ENCODE results near the gene SETSIP.
"Not testable (repeated sequence)": the region's sequence is repeated elsewhere in the genome, so short reads cannot be mapped to it uniquely, and the experiment has no call there.

Gene SETSIP, protein sequence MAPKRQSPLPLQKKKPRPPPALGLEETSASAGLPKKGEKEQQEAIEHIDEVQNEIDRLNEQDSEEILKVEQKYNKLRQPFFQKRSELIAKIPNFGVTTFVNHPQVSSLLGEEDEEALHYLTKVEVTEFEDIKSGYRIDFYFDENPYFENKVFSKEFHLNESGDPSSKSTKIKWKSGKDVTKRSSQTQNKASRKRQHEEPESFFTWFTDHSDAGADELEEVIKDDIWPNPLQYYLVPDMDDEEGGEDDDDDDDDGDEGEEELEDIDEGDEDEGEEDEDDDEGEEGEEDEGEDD

DNA sequence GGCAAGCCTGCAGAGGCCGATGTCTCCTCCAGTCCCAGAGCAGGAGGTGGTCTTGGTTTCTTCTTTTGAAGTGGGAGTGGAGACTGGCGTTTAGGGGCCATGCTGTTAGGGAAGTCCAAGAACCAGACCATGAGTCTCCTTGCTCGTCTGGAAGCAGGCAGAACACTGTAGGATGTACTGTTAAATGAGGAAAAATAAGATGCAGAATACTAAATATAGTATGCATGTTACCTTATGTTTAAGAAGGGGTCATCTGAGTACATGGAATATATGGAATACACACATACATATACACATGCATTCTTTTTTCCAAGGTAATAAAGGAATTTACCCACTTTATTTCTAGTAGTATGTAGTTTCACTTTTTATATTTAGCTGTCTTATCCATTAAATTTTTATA lies at the start of gene SETSIP:
TSS of gene SETSIP (minus strand) at position 101 of the 400 bp plus-strand sequence. CDS start at position 101, 0 bp downstream.
- no peak for DNase-seq (ENCODE audit: low read depth in 2 of 2, low spot score in 1 of 2)

DNA sequence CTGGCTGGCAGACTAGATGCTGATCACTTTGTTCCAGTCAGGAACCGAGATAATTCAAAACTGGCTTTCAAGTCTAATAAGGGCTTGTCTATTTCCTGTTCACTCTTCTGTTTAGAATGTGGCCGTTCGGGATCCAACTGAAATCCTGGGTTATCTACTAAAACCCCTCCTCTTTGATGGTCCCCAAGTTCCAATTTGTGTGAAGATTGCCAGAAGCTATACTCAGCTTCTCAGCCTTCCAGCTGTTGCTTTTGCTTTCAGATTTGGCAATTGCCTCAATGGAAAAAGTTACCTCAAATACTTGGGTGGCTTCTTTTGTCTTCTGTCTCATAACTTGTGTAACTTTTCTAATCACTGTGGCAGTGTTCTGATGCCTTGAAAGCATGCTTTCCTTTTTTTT lies 48.7 kb upstream of the SETSIP start:
- DNase-seq (ENCODE audit: low read depth in 2 of 2, low spot score in 1 of 2), result no peak

DNA sequence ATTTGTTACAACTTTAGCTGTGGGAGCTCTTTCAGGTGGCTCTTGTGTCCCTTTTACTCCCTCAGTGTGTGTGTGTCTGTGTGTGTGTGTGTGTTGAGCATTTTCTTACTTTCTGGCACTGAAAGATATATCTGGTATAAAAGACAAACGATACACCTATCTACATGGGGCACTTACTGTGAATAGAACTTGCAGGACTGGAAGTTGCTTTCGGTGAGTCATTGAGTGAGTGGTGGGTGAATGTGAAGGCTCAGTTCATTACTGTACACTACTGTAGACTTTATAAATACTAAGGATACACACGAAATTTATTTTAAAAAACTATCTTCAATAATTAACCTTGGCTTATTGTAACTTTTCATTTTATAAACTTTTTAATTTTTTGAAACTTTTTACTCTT lies 43.6 kb upstream of the SETSIP start:
- DNase-seq (ENCODE audit: low read depth in 2 of 2, low spot score in 1 of 2), result no peak

DNA sequence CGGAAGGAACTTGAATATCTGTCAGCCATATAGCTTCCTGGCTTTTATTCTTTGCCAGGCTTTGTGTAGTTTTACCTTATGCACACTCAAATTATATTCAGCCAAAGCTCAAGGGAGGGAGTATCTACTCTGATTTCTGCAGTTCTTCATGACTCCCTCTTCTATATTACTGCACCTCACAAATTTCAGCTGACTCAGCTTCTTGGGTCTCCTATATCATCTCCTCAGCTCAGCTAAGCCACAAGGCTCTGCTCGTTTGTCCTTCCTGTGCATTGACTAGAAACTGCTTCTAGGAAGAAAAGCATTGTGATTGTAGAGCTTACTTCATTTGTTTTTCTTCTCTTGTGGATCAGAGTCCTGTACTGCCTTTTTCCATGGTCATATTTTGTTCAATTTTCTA lies 42.3 kb upstream of the SETSIP start:
- no peak for DNase-seq (ENCODE audit: low read depth in 2 of 2, low spot score in 1 of 2)

DNA sequence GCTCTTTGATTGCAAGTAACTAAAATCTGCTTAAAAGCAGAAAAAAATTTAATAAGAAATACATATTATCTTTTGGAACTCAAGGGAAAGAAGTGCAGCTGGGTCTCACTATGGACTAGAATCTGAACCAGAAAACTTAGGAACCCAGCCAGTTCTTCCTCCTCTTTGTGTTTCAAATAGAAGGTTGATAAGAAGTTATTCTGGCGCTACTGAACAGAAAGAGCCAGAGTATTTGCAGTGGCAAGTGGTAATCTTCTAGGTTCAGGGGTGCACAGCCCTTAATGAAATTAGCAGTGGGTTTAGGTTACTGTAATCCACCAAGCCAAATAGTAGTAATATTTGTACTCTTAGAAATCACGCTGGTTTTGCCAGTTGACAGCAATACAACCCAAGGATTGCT lies 33.4 kb upstream of the SETSIP start:
- DNase-seq (ENCODE audit: low read depth in 2 of 2, low spot score in 1 of 2), result no peak

DNA sequence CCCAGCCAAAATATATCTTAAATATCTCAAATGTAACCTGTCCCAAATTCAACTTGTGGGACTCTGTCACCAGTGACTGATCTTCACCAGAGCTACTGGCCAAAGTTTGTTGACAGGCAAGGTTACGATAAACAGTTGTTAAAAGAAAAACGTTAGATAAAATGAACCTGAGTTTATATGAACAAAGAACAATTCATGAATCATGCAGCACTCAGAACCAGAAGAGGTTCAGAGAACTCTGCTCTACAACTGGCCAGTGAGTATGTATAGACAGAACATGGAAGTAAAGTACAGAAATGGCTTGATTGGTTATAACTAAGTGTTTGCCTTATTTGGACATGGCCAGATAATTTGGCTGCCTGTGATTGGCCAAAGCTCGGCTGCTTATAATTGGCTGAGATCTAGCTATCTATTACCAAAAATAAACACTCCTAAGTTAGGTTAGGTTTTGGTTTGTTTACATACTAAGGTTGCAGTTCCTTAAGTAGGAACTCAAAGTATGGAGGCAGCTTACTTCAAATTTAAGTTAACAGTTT lies 30.4 kb upstream of the SETSIP start:
- no peak for DNase-seq (ENCODE audit: low read depth in 2 of 2, low spot score in 1 of 2)

DNA sequence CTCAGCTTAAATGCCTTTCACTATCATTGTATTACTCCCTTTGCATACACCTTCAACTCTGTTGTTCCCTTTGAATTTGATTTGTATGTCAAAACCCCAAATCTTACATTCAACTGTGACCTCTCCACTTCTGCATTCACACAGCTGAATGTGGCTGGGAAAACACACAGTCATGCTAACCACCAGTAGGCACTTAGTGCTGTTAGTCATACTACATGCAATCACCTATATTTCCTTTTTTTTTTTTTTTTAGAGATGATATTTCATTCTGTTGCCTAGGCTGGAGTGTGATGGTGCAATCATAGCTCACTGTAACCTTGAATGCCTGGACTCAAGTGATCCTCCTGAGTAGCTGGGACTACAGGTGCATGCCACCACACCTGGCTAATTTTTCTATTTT lies 21.1 kb upstream of the SETSIP start:
- DNase-seq (ENCODE audit: low read depth in 2 of 2, low spot score in 1 of 2), result no peak

DNA sequence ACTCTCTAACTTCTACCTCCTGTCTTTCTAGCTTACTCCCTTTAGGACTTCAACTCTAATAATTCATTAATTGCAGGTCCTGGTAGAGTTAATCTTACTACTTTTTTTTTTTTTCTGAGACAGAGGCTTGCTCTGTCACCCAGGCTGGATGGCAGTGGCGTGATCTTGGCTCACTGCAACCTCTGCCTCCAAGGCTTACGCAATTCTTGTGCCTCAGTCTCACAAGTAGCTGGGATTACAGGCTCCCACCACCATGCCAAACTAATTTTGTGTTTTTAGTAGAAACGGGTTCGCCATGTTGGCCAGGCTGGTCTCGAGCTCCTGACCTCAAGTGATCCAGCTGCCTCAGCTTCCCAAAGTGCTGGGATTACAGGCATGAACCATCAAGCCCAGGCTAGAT lies 20.7 kb upstream of the SETSIP start:
- no peak for DNase-seq (ENCODE audit: low read depth in 2 of 2, low spot score in 1 of 2)

DNA sequence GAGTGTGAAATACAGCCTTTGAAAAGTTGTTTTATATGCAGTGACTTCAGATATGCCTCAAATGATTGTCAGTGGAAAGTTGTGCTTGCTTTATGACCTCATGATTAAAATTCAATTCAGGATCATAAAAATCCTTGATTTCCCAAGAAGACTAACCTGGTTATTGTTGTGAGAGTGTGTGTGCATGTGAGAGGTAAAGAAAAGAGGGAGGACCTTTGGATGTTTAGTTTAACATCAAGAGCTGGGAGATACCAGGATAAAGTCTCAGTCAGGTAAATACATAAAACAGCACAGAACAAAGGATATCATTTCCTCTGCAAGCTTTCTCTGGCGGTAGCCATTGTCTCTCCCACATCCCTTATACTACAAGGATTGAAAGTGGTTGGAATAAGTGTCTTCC lies 19.4 kb upstream of the SETSIP start:
- DNase-seq (ENCODE audit: low read depth in 2 of 2, low spot score in 1 of 2), result no peak

DNA sequence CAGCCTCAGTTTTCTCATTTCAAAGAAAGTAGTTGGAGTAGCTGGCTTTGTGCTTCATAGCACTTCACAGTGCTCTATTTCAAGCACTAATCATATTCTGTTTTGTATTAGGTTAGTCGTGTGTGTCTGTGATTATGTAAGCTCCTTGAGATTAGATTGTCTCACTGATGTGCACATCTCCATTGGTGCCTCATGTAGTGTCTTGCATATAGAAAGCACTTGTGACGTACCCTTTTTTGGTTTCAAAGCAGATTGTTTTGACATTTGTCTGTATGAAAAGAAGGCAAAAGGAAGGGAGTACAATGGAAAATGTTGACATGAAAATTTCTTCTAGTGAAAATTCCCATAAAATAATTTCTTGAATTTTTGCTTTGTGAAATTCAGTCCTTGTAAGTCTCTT lies 18.9 kb upstream of the SETSIP start:
- no peak for DNase-seq (ENCODE audit: low read depth in 2 of 2, low spot score in 1 of 2)

DNA sequence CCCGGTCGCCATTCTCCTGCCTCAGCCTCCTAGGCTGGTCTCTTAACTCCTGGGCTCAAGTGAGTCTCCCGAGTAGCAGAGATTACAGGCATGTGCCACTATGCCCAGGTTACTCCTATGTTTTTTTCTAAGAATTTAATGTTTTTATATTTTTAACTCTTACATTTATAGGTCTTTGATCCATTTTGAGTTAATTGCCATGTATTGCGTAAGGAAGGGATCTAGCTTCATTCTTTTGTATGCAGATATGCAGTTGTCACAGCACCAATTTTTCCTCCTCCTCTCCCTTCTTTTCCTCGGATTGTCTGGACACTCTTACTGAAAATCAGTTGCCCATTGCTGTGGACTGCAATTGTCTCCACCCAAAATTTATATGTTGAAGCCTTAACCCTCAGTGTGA lies 16.4 kb upstream of the SETSIP start:
- no peak for DNase-seq (ENCODE audit: low read depth in 2 of 2, low spot score in 1 of 2)

DNA sequence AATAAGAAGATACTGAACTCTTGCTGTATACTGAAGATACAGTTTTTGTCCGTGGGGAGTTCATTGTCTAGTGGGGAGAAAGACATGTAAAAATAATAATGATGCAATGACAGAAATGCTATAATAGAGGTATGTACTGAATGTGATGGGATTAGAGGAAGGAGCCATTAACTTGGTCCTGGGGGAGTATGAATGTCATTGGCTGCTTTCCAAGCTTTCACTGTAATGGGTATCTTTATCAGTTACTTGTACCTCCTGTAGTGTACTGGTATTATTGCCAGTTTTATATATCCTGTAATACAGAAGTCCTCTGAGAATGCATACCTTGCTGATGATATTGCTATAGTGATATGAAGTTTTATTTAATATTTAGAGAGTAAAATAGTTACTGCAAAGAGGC lies 12.3 kb upstream of the SETSIP start:
- DNase-seq (ENCODE audit: low read depth in 2 of 2, low spot score in 1 of 2), result no peak

DNA sequence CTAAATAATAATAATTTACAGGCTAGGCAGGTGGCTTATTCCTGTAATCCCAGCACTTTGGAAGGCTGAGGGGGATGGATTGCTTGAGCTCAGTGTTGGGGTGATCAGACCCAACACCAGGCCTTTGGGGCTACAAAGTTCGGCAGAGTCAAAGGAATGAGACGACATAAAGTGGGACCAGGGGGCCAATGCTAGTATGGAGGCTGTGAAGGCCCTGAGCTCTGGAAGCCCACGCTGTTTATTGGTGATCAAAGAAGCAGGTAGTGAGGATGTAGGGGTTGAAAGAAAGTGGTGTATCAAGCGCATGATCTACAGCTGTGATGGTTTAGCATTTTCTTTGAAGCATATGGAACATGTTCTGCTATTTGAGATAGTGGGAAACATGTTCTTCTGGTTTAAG lies 10.5 kb upstream of the SETSIP start:
- no peak for DNase-seq (ENCODE audit: low read depth in 2 of 2, low spot score in 1 of 2)

DNA sequence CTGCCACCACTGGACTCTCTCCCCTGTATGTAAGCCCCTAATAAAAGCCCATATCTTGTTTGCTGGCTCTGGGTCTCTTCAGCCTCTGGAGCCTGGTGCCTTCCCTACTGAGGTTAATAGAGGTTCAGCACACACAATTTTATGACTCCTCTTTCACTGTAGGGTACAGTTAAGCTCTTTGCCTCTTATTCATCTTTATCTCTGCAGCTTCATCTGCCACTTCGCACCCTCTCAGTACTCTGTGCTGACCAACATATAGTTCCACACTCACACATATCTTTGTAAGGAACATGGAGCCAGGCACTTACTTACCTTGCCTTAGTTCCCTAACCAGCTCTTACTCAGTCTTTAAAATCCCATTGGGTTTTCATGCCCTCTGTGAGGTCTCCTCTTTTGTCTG lies 9.4 kb upstream of the SETSIP start:
- DNase-seq (ENCODE audit: low read depth in 2 of 2, low spot score in 1 of 2), result no peak

DNA sequence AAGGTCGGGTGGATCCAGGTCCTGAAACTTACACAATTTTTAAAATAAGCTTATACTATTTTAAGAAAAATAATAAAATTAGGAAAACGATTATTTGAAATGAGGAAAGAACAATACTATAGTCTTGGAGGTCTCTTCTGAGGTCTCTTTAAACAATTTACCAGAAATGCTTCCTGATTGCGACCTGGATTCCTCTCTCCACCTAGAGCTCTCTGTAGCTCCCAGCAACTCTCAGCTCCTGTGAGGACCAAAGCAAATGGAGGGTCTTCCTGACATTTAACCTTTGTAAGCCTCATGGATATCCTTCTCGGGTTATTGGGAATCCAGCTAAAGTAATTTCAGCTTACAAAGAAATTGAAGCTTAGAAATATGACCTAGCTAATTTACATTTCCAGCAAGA lies 5.8 kb upstream of the SETSIP start:
- DNase-seq (ENCODE audit: low read depth in 2 of 2, low spot score in 1 of 2), result no peak

DNA sequence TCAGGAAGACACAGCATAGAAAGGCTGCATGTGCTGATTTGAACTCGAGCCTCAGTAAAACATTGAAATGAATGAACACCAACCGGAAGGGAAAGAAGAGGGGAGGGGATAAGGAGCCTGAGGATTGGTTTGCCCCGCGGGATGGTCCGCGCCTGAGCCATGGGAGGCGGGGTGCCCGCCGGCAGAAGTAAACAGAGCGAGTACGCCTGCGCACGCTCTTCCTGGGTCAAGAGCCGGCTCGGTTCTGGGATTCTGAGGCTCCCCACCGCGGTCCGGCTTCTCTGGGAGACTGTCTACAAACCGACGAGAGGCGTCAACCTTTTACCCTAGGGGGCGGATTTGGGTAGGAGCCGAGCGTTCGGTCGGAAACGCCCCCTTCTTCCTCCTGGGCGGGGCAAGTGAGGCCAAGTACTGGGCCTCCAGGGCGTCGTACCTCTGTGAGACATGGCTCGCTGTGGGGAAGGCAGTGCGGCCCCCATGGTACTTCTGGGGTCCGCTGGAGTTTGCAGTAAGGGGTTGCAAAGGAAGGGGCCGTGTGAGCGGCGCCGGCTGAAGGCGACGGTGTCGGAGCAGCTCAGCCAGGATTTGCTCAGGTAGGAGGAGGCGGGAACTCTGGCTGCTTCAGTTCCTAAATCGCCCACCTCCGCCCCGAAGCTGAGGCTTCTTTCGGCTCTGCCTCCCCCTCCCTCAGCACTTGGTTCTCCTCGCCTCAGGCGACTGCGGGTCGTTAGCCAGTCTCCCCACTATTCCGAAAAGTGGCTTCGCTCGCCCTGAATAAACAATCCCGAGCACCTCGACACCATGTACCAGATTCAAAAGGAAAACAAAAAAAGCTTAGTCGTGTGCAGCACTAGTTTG lies 5.1 kb upstream of the SETSIP start, which contains the start of gene BTBD8:
TSS of gene BTBD8 (plus strand) at position 218 of the 858 bp plus-strand sequence. CDS start at position 445, 227 bp downstream.
- peak; percentile 70 to 72 for DNase-seq (ENCODE audit: low read depth in 2 of 2, low spot score in 1 of 2)

DNA sequence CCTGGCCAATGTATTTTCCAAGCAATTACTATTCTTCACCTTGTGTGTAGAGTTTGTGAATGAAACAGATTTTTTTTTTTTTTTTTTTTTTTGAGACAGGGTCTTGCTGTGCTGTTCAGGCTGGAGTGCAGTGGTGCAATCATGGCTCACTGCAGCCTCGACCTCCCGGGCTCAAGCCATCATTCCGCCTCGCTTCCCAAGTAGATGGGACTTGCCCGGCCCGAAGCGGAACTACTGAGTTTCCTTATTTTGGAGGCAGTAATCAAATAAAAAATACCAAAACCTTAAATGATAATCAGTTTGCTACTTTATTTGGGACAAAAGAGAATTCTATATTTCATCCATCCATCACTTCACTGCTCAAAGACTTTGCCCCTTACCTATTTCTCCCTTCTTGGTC lies 4.2 kb upstream of the SETSIP start:
- DNase-seq (ENCODE audit: low read depth in 2 of 2, low spot score in 1 of 2), result no peak

DNA sequence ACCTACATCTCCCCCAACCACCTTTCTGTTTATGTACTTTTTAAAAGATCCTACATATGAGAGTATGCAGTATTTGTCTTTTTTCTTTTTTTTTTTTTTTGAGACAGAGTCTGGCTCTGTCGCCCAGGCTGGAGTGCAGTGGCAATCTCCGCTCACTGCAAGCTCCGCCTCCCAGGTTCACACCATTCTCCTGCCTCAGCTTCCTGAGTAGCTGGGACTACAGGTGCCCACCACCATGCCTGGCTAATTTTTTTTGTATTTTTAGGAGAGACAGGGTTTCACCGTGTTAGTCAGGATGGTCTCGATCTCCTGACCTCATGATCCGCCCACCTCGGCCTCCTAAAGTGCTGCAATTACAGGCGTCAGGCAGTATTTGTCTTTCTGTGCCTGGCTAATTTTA lies 2.9 kb upstream of the SETSIP start:
- DNase-seq (ENCODE audit: low read depth in 2 of 2, low spot score in 1 of 2), result not testable (repeated sequence)

DNA sequence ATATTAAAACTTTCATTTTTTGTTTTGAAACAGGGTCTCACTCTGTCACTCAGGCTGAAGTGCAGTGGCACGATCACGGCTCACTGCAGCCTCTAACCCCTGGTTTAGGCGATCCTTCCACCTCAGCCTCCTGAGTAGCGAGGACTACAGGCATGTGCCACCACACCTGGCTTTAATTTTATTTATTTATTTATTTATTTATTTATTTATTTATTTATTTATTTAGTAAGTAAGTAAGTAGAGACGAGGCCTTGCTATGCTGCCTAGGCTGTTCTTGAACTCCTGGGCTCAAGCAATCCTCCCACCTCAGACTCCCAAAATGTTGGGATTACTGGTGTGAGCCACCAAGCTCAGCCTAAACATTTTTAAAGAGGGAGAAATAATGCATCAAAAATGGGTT lies 1.2 kb upstream of the SETSIP start:
- no peak for DNase-seq (ENCODE audit: low read depth in 2 of 2, low spot score in 1 of 2)

DNA sequence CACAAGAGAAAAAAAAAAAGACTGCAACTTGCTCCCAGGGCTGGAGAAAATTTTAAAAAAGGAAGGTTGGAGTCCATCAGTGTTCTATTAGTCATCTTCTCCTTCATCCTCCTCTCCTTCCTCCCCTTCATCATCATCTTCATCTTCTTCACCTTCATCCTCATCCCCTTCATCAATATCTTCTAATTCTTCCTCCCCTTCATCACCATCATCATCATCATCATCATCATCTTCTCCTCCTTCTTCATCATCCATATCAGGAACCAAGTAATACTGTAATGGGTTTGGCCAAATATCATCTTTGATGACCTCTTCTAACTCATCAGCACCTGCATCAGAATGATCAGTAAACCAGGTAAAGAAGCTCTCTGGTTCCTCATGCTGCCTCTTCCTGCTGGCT lies 765 bp downstream of the SETSIP start:
- not testable (repeated sequence) for DNase-seq (ENCODE audit: low read depth in 2 of 2, low spot score in 1 of 2)

DNA sequence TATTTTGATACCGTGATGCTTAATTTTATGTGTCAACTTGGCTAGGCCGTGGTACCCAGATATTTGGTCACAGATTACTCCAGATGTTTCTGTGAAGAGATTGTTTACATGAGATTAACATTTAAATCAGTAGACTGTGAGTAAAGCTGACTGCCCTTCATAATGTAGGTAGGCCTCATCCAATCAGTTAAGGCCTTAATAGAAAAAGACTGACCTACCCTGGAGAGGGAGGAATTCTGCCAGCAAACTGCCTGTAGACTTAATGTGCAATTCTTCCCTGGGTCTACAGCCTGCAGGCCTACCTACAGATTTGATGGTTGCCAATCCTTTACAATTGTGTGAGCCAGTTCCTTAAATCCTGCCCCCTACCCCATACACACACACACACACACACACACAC lies 4.3 kb downstream of the SETSIP start:
- DNase-seq (ENCODE audit: low read depth in 2 of 2, low spot score in 1 of 2), result no peak

DNA sequence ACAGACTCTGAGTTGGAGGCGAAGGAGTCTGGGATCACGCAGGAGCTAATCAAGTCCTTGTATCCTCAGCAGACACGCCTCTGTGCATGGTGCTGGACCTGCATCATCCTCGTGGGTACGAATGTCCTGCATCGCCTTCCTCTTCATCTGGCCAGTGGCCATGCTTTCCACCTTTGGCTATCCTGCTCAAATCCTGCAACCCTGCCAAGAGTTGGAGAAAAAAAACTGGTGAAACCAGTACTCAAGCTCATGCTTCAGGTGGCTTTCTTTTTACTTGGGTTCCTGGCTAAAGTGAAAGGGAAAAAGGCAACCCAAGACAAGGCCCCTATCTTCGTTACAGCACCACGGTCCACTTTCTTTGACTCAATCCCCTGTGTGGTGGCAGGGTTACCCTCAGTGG lies 8.9 kb downstream of the SETSIP start:
- DNase-seq (ENCODE audit: low read depth in 2 of 2, low spot score in 1 of 2), result no peak

Data from stimulated activated CD8-positive, alpha-beta memory T cell treated with anti-CD3 and anti-CD28 coated beads, Interleukin-4, amount 100 ng/mL, for 1 hour (primary cell).